GM12864 (cell line): Measurements from ENCODE around the gene SCARF1.

Experiments
- DNase-seq: peaks from one replicate; pipeline ENCODE4 v3.0.0-alpha.2; 2011; ENCODE audit warnings: low read depth
- H3K4me3 ChIP-seq: 2 replicates; pipeline ENCODE4 v1.5.1; 2011; ENCODE audit warnings: mild to moderate bottlenecking, low read depth, low read length, control low read depth
- CTCF ChIP-seq: IDR thresholded peaks from 2 replicates; pipeline ENCODE4 v1.5.1; 2011; ENCODE audit warnings: low read depth, mild to moderate bottlenecking, moderate library complexity, low read length, control low read depth, inconsistent platforms; ENCODE audit errors: missing control alignments

SCARF1 gene

GRCh38 chr17:1593630-1593931 lies 52.0 kb downstream of the SCARF1 start:
- H3K4me3 ChIP-seq, result no peak overlapping the region
- no peak for TF ChIP-seq CTCF
- DNase-seq, result no peak

- peak overlapping the region; percentile 9 for H3K4me3 ChIP-seq
- TF ChIP-seq CTCF, result no peak
- DNase-seq, result no peak
Measured at GRCh38 chr17:1592751-1593629, 52.5 kb downstream of the SCARF1 start.

GRCh38 chr17:1591474-1592090 lies 54.0 kb downstream of the SCARF1 start:
- no peak for TF ChIP-seq CTCF
- no peak overlapping the region for H3K4me3 ChIP-seq
- no peak for DNase-seq

- H3K4me3 ChIP-seq, result no peak overlapping the region
- TF ChIP-seq CTCF, result no peak
- DNase-seq, result no peak
Measured at GRCh38 chr17:1590747-1591473, 54.6 kb downstream of the SCARF1 start.

- no peak for TF ChIP-seq CTCF
- no peak overlapping the region for H3K4me3 ChIP-seq
- DNase-seq, result no peak
Measured at GRCh38 chr17:1590029-1590746, 55.3 kb downstream of the SCARF1 start.

- no peak for DNase-seq
- no peak for TF ChIP-seq CTCF
- H3K4me3 ChIP-seq, result no peak overlapping the region
Measured at GRCh38 chr17:1588821-1589585, 56.5 kb downstream of the SCARF1 start.
